HG02642 (cell line): ENCODE results near the gene TMEM145.

Experiments
- ATAC-seq: cut with Tn5 transposase; IDR thresholded peaks from one replicate; pipeline ENCODE4 v1.9.1; 2021; ENCODE audit warnings: mild to moderate bottlenecking; ENCODE audit not compliant: unreplicated experiment, poor library complexity

Gene TMEM145

DNA sequence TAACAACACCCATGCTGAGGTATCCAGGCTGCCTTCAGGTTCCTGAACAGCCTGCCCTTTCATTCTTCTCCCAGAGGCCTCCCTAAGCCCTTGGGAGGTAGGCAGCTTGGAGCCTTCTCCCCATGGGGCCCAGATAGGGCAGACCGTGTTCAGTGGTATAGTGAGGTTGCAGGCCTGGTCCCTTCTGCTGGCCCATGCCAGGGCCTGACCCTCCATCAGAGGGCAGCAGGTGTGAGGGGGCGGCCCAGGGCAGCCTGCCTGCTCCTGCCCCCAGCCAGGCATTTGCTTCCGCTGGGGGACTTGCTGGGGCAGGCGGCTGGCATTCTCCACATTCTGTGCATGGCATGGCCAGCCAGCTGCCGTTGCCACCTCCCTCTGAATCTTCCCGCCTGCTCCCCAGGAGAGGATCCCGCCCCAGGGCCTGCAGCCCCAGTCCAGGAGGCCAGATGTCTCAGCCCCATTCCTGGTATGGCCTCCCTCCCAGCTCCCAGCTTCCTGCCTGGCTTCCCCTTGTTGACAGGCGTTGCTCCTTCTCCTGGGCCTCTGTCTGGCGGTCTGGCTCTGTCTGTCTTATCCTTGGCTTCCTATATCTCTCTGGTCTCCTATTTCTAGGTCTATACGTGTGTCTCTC lies 35.2 kb upstream of the TMEM145 start:
- no peak for ATAC-seq

- ATAC-seq: no peak
Observed at GRCh38 chr19:42278452-42279154, 34.5 kb upstream of the TMEM145 start.

GRCh38 chr19:42279155-42279901 lies 33.8 kb upstream of the TMEM145 start:
- no peak for ATAC-seq

- ATAC-seq: peak; percentile 38
Observed at GRCh38 chr19:42279902-42280814, 33.0 kb upstream of the TMEM145 start.

- no peak for ATAC-seq
Observed at GRCh38 chr19:42280815-42281145, 32.3 kb upstream of the TMEM145 start.

DNA sequence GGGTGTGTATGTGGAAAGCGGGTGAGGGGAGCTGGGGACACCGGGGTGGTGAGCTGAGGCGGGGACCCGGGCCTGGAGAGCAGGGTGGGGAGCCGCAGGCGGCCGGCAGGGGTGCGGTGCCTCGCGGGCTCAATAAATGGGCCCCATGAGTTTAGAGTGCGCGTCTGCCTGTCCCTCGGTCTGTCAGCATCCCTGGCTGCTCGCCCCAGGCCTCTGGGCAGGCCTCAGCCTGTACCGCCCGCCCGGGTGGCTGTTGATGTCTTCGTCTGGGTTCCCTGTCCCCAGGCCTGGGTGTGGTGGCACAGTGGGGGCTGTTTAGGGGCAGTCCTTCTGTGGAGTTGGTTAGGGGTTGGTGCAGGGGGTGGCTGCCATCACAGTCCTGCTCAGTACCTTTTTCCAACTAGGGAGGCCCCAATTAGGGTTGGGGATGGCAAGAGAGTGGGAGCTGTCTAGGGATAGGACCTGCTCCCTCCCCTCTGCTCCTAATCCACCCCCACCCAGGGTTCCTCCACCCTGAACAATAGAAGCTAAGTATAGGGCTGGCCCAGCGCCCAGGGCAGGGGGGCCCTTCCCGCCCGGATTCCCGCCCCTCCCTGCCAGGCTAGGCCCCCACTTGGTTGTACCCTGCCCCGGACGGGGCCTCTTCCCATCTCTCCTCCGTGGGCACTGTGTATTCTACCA lies 31.8 kb upstream of the TMEM145 start:
- no peak for ATAC-seq

GRCh38 chr19:42281827-42282762 lies 31.0 kb upstream of the TMEM145 start:
- no peak for ATAC-seq

DNA sequence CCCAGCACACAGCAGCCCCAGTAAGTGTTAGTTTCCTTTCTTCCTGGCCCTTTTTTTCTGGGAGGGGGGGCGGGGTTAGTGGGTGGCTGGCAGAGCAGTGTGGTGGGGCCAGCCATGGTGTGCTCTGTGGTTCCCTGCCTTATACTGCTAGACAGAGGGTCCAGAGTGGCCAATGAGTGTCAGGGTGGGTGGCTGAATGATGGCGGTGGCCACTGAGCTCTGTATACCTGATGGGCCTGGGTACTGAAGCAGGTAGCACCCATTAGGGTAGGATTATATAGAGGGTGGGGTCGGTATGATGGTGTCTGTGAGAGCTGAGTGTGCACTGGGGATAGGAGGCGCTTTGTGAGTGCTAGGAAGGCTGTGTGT lies 30.3 kb upstream of the TMEM145 start:
- ATAC-seq: no peak

DNA sequence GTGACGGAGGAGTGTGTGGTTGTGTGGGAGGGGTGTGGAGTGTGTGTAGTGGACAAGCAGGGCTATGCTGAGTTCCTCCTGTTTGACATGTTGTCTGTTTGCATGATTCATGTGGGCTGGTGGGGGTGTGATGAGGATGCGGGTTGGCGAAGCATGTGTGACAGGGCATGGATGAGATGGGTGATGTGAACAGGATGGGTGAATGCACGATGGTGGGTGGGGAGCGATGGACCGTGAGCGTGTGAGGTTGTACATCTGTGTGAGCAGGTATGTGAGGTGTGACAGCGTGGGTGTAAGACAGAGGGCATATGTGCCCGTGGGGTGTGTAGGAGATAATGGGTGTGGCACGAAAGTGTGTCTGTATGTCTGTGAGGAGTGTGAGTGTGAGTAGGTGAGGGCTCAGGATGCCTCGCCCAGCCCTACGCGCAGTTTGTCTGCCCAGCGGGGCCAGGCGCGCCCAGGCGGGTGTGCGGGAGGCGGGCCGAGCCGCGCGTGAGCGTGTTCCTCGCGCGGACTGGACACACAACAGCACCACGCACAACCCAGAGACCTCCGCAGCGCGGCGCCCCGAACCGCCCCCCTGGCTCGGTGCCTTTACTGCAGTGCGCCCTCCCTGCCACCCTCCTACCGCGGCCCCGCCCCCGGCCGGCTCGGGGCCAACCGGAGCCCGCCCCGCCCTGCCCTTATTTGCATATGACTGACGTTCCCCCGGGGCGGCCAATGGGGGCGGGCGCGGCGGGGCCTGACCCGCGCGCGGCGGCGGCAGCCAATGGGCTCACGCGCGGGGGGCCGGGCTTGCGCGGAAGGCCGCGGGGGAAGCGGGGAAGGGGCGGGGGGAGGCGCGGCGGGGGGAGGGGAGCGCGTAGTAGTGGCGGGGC lies 29.7 kb upstream of the TMEM145 start:
- peak; percentile 50 for ATAC-seq

- ATAC-seq: peak; percentile 41
Observed at GRCh38 chr19:42284066-42284501, 29.0 kb upstream of the TMEM145 start.

DNA sequence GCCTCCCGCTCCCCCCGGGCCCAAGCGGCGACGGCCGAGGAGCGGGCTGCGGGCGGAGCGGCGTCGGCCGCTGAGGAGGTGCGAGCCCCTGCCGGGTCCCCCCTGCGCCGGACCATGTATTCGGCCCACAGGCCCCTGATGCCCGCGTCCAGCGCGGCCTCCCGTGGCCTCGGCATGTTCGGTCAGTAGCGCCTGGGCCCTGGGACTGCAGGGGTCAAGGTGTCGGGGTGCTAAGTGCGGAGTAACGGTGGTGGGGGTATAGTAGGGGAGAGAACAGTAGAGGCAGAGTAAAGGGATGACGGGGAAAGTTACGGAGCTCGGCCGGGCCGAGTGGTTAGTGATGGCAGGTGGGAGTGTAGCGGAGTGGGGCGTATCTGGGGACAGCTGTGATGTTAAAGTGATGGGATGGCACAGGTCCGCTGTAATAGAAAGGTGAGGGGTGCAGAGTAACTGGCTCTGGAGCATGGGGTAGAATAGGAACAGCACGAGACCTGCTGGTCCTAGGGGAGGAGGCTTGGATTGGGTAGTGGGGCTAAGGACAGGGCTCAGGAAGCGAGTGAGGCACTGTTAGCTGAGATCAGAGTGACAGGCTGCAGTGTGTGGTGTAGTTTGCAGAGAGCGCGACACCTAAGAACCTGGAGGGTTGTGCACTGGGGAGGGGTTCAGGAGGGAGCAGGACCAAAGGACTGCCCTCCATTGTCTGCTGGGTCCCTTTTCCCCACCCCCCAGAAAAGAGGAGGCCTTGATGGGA lies 28.3 kb upstream of the TMEM145 start:
- ATAC-seq: no peak

DNA sequence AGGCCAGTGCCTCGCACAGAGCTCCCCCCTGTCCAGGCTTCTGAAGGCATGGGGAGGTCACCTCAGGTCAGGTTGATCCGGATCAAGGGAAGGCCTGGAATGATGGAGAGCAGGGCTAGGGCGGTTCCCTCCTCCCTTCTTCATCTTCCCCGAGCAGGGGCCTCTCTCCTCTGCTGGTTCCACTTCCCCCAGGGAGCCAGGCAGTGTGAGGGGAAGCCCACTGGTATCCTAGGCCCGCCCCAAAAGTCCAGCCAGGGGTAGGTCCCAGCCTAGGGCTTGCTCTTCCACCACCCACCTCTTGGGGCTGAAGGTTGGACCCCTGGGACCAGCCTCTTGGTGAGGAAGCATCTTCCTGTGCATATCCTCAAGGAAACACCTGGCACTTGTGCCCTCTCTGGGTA lies 27.6 kb upstream of the TMEM145 start:
- ATAC-seq: no peak

GRCh38 chr19:42285988-42286348 lies 27.1 kb upstream of the TMEM145 start:
- no peak for ATAC-seq

- no peak for ATAC-seq
Observed at GRCh38 chr19:42286349-42287016, 26.6 kb upstream of the TMEM145 start.

- ATAC-seq: no peak
Observed at GRCh38 chr19:42287017-42287826, 25.9 kb upstream of the TMEM145 start.

GRCh38 chr19:42287827-42288107 lies 25.3 kb upstream of the TMEM145 start:
- no peak for ATAC-seq
